Measurements from ENCODE around the gene RSAD1.

Gene RSAD1

DNA sequence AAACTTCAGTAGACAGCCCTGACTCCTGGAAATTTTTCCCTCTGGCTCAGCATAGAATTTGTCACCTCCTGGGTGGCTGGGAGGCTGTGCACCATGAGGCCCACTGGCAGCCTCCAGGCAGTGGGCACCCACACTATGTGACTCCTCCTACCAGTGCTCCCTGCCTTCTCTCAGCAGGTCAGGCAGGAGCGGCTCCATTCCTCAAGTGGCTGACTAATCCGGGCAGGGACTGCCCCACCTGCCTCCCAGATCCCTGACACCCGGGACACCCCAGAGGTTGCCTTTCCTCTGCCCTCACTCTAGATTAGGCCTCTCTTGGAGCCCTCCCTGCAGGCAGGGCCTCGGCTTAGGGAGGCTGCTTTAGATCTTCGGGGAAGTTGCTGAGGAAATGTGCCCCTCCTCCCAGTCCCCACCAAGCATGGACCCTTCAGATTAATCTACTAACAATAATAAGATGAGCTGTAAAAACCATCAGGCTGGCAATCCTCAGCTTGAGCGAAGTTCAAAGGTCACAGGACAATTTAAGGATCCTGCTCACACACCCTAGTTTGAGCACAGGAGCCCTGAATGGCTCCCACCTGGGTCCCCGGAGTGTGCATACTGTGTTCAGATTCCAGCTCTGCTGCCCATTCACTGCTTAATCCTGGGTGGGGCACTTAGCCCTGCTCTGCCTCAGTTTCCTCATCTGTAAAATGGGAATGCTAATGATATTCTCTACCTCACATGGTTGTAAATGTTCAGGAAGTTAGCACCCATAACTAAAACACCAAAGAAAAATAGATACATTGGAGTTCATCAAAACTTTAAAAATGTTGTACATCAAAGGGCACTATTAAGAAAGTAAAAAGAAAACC, 19.6 kb downstream of the RSAD1 start:
- no peak for FAIRE-seq

GRCh38 chr17:50499270-50499669, 20.6 kb downstream of the RSAD1 start:
- FAIRE-seq = no peak

GRCh38 chr17:50499721-50500120, 21.1 kb downstream of the RSAD1 start:
- FAIRE-seq = no peak

DNA sequence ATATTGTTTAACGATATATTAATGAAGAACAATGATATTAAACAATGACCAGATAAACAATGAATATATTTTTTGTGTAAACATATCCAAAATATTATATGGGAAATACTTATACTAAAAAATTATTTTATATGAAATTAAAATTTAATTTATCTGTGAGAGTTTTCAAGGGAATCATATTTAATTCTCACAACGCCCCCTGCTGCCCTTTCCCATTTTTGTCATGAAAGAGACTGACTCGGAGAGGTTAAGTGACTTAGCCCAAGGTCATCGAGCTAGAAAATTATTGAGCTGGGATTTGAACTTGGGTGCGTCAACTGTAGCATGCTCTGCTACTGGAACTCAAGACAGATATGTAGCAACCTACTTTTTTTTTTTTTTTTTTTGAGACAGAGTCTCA, 22.4 kb downstream of the RSAD1 start:
- FAIRE-seq = peak; percentile 21

DNA sequence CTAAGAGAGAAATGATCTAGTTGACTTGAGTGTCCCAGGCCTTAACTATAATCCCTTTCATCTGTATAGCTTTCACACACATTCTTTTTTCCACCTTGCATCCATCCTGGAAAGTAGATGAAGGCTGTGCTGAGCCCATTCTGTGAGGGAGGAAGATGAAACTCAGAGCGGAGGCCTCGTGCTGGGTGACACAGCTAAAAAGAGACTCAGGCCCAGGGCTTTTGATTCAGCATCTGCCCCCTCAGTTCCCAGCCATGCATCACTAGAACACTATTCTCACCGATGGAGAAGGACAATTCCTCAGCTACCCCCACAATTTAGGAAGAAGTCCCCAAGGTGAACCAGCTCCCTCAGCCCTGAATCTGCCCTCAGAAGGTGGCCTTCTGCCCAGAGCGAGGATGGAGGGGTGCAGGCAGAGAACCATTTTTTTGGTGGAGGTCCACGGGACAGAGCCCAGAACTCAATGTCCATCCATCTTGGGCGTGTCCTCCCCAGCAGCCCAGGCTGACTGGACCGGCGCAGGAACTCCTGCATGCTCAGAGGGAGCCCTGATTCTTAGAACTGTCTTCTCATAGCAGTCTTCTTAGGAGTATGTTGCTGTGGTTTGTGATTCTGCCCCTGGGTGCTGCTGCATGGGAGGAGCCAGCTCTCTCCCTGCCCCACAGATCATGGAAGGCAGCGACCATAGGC, 23.8 kb downstream of the RSAD1 start:
- no peak for FAIRE-seq

GRCh38 chr17:50505591-50506130, 27.0 kb downstream of the RSAD1 start:
- no peak for FAIRE-seq

GRCh38 chr17:50506298-50506697, 27.6 kb downstream of the RSAD1 start:
- FAIRE-seq = no peak

DNA sequence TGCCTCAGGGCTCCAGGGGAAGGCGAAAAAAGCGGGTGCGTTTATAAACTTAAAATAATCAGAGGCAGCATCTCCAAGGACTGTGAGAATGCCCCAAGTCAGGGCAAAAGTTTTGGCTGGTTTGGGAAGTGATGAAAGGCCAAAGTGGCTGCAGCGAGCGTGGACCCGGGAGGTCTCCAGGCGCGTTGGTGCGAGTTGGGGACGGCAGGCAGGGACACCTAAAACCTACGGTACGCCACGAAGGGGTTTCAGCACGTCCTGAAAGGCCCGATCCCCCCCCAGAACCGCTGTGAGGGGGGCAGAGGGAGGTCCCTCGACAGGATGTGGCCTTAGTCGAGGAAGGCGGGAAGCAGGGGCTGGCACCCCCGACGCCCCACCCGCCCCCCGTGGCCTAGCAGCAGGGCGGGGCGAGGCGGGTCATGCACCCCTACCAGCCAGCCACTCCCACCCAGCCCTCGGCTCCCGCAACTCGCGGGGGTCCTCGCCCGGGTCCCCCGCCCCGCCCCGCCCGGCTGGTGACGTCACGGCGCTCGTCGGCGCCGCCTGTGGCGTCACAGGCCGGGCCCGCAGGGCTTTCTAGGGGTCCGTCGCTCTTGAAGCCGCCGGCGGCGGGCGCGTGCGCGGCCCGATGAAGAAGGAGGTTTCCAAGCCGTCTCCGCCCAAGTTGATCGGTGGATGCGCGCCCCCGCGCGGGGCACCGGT, 29.4 kb downstream of the RSAD1 start, which contains the start of gene MYCBPAP:
Gene MYCBPAP, plus strand, starts transcription at position 569 of the 702 bp plus-strand sequence. CDS start 236 bp downstream, outside the sequence.
- FAIRE-seq = no peak

DNA sequence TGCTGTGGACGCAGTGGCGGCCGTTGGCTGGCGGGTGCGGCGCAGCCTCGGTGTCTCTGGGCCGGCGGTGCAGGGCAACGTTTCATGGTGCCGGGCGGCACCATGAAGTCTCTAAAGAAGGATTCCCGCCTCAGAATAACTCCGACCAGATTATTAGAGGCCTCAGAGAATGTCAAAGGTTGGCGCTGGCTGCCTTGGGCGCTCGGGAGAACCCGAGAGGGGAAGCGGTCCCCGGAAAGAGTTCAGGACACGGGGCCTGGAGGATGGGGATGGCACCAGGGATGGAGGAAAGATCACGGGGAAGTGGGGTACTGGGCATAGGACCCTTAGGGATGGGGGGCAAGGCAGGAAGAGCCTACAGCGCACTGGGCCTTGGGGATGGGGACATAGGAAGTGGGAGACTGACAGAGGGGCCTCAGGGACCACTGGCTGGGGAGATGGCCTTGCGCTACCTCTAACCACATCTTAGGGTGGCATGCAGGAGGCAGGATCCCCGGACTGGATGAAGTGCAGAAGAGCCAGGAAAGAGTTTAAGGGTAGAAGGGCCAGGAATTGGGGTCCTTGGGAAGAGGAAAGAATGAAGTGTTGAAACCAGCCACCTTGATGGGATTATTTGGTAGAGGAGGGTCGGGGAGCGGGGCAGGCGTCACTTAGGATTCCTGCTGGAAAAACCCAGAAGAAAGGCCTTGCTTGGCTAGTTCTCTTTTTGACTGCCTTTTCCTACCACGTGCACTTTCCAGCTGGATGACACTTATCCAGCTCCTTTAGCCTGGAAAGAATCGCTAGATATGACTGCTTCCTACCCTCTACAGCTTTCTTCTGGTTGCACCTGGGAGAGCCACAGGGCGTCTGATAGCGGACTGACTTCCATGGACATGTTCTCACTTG, 30.2 kb downstream of the RSAD1 start:
- FAIRE-seq = no peak

DNA sequence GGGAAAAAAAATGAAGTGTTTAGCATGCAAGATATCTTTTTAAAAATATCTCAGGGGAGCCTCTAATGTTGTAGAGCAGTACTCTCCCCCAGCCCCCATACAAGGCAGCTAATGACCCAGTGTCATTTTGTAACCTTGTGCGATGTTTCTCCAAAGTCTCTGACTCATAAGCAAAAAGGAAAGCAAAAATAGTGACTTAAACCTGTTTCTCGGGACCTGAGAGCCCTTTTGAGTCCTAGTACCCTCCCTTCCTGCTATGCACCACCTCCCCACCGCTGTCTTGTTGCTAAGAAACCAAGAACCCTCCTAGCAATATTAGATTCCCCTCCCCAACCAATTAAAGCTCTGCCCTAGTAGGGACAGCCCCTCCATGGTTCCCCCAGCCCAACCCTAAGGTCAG, 32.4 kb downstream of the RSAD1 start:
- no peak for FAIRE-seq

GRCh38 chr17:50513495-50513894, 34.8 kb downstream of the RSAD1 start:
- FAIRE-seq = no peak

DNA sequence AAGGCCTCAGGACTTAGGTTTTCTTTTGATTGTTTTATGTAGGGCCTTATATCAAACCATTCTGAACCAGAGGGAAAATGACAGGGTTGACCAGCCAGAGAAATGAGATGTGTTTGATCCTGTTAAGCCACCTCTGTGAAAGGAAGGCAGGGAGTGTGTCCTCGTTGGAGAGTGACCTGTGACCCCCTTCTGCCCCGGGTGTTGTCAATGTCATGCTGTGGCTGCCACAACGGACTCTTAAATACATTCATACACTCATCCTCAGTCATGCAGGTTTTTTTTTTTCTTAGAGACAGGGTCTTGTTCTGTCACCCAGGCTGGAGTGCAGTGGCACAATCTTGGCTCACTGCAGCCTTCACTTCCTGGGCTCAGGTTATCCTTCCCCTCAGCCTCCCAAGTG, 35.7 kb downstream of the RSAD1 start:
- no peak for FAIRE-seq

- FAIRE-seq = no peak
Measured at GRCh38 chr17:50514936-50515702, 36.5 kb downstream of the RSAD1 start.

DNA sequence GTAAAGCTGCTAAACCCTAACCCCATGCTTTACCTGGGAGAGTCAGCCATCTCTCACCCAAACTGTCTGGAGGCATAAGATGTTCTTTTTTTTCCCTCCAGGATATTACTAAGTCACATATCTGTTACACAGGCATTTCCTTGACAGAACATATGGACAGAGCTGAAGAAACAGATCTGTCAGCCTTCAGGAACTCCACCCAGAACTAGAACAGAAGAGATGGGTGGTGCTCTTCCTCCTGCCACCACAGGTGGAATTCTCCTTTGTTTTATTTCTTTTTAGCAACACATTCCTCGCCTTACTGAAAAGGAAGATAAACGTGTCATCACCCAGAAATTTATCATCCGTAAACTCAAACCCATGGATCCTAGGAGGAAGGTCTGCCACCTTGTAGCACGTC, 38.4 kb downstream of the RSAD1 start:
- no peak for FAIRE-seq

DNA sequence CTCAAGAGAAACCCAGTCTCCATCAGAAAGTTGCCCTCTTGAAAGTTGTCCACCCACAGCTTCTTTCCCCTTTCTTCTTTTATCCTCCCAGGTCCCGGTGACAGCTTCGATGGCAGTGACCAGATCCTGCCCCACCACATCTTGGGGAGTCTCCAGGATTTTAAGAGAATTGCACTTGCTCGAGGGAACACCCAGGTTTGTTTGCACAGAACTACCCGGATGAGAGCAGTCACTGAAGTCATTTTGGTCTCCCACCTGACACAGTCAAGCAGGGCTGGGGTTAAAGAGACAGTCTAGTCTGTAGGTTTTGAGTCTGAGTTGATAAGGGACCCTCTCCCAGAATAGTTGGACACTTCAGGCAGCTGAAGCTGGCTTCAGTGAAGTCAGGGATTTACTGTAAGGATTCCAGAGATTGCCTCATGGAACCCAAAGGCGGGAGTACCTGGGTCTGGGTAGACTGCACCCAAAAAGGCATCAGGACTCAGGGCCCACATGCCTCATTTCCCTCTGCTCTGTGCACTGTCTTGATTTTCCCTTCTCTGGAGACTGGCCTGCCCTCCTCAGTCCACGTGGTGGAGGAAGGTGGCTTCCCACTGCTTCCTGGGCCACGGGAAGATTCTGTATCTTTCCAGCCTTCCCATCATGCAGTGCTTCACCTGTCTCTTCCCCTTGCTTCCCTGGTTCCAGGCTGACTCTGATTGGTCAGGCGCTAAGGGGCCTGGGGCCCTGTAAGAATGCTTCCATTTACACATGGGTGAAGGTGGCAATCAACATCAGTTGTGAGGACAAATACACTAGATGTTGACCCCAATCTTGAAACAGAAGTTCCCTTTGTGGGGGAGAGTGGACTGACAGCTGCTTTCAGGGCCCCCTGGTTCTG, 39.1 kb downstream of the RSAD1 start:
- FAIRE-seq = no peak

GRCh38 chr17:50518384-50519023, 39.8 kb downstream of the RSAD1 start:
- FAIRE-seq = no peak

- no peak for FAIRE-seq
Measured at GRCh38 chr17:50519141-50519834, 40.6 kb downstream of the RSAD1 start.

- no peak for FAIRE-seq
Measured at GRCh38 chr17:50520483-50520882, 41.8 kb downstream of the RSAD1 start.

GRCh38 chr17:50521514-50521913, 42.9 kb downstream of the RSAD1 start:
- FAIRE-seq = no peak

Measured in G401.6 (cell line).